GM19351 (cell line): Measurements from ENCODE around the gene RNGTT.
"Not testable (repeated sequence)": the region's sequence is repeated elsewhere in the genome, so short reads cannot be mapped to it uniquely, and the experiment has no call there.

Experiments
- ATAC-seq: cut with Tn5 transposase; IDR thresholded peaks from one replicate; pipeline ENCODE4 v1.9.1; 2021; ENCODE audit warnings: mild to moderate bottlenecking, moderate library complexity; ENCODE audit not compliant: unreplicated experiment

Gene RNGTT

GRCh38 chr6:88823998-88824397, 139.4 kb downstream of the RNGTT start:
- ATAC-seq, result no peak

GRCh38 chr6:88815491-88815890, 147.9 kb downstream of the RNGTT start:
- no peak for ATAC-seq

DNA sequence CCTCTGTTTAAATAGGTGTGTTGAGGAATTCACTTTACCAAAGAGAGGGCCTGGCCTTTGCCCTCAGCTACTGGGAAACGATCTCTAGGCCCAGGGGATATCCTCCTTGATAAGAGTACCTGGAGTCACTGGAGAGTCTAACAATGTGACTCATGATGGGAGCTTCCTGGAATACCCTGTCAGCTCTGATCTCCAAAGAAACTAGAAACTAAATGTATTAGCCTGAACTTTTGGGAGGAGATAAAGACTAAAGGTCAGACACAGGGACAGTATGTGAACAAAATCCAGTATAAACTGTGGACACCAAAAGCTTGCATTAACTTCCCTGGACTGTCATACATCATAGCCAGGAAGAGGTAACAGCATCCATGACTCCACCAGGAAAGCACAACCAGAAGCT, 148.5 kb downstream of the RNGTT start:
- ATAC-seq, result no peak

DNA sequence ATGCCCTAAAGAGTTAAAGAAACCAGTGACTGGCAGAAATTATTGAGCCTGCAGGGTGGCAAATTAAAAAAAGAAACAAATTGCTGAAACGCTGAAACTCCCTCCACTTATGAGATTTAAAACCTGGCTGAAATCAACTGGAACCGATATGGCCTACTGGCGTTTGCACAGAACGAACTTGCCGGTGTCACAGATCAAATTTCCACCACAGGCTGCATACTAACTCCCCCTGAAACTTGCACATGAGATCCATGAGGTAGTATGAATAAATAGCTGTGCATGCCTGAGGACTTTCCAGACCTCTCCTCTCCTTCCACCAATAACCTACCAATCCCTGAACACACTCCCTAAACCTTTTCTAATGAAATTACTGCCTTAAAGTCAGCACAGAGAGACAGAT, 150.4 kb downstream of the RNGTT start:
- no peak for ATAC-seq

- ATAC-seq, result no peak
Measured at GRCh38 chr6:88810701-88811100, 152.7 kb downstream of the RNGTT start.

DNA sequence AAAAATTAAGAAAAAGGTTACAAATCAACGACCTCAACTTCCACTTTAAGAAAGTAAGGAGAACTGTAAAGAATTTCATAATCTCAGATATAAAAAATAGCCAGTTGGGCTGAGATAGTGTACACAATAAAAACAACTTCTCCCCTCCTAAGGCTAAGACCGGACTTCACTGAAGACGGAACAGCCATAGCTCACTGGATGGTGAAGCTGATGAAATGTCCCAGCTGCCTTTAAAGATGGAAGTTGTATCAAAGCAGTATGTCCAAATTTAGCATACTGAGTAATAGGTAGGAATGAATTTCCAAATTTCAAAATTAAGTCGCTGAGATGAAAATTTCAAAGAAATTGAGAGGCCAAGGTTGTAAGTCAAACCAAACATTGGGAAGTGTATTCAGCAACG, 153.3 kb downstream of the RNGTT start:
- ATAC-seq, result no peak

GRCh38 chr6:88808381-88808780, 155.0 kb downstream of the RNGTT start:
- ATAC-seq, result no peak

- no peak for ATAC-seq
Measured at GRCh38 chr6:88807622-88808021, 155.8 kb downstream of the RNGTT start.

- ATAC-seq, result no peak
Measured at GRCh38 chr6:88806728-88807127, 156.7 kb downstream of the RNGTT start.

DNA sequence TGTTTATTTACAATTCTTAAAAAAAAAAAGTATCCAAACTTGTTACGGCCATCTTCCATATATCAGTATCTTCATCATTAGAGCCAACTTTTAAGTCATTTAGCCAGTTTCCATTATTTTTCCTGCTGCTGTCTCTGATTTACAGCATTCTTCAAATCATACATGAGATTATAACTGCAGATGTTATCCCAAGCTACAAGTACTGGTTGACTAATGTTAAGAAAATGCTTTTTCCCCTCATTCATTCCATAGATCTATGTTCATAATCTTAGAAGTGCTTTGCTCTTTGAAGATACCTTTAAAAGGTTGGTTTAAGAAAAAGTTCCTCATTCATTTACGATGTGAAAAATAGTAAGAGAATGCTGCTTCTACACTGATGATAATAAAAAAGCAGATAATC, 158.7 kb downstream of the RNGTT start:
- no peak for ATAC-seq

DNA sequence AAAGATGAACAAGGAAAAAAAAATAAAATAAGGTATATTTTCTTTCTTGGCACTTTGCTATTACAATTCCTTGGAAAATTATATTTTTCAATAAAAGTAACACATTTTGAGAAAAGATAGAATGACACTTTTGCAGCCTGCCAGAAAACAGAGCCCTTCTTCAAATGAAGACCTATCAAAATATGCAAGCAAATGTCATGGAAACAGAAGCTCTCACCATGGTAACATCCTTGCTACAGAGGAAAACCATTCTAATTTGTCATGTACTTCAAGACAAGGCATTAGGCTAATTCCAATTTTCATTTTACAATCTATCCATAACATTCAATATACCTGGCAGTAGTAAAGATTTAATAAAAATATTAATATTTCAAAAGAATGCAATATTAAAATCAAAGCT, 177.9 kb downstream of the RNGTT start:
- no peak for ATAC-seq

GRCh38 chr6:88780714-88781389, 182.6 kb downstream of the RNGTT start:
- peak; percentile 65 for ATAC-seq

- ATAC-seq, result no peak
Measured at GRCh38 chr6:88775866-88776571, 187.4 kb downstream of the RNGTT start.

- not testable (repeated sequence) for ATAC-seq
Measured at GRCh38 chr6:88768114-88768513, 195.3 kb downstream of the RNGTT start.

DNA sequence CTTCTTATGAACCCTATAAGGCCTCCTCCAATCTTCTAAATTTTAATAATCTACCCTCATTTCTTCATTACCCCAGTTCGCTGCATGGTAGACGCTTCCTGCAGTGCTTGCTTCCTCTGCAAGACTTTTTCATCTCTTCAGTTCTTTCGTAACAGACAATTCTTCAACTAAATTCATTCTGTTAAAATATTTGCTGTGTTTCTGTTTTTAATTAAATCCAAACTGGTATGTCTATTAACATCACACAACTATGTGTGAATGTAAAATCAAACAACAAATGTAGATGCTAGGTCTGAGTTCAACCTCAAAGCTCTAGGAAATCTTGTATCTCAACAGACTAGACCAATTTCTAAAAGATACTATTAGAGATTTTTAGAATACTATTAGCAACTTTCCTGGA, 199.3 kb downstream of the RNGTT start:
- ATAC-seq, result no peak

DNA sequence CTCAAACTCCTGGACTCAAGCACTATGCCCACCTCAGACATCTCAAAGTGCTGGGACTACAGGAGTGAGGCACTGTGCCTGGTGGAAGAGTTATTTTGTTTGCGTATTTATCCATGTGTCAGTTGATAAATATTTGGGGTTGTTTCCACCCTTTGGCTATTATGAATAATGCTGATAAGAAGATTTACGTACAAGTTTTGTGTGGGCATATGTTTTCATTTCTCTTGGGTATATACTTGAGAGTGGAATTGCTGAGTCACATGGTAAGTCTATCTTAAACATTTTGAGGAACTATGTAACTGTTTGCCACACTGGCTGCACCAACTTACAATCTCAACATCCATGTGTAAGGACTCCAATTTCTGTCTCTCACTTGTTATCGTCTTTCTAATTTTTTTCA, 200.3 kb downstream of the RNGTT start:
- ATAC-seq, result no peak

- peak; percentile 73 for ATAC-seq
Measured at GRCh38 chr6:88761237-88762031, 202.0 kb downstream of the RNGTT start.

- ATAC-seq, result no peak
Measured at GRCh38 chr6:88760091-88760490, 203.3 kb downstream of the RNGTT start.

GRCh38 chr6:88750936-88751335, 212.5 kb downstream of the RNGTT start:
- ATAC-seq, result no peak

DNA sequence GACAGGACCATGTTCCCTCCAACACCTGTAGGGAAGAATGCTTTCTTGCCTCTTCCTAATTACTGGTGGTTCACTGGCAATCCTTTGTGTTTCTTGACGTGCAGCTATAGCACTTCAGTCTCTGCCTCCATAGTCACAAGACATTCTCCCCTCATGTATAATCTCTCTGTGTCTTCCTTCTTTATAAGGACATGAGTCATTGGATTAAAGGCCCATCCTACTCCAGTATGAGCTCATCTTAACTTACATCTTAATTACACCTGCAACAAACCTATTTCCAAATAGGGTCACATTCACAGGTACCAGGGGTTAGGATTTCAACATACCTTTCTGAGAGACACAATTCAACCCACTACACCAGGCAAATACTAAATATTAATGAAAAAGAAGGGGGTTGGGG, 213.6 kb downstream of the RNGTT start:
- ATAC-seq, result no peak

GRCh38 chr6:88748141-88748540, 215.3 kb downstream of the RNGTT start:
- no peak for ATAC-seq

GRCh38 chr6:88741939-88742338, 221.5 kb downstream of the RNGTT start:
- ATAC-seq, result no peak
